Lower lobe of right lung (tissue), 2 donors: ENCODE data around the gene RHBDL3. TPM values are rescaled to one million over a fixed set of nuclear protein-coding genes. Genes with fewer than 3 reads are reported as not detected.

Experiments used
- ATAC-seq, 2 donors: fragments of 200-7000 bp; cut with Tn5 transposase; one replicate each; pipeline ENCODE4 v1.9.1; 2020 to 2022; ENCODE audit warnings: mild to moderate bottlenecking in 2 of 2, moderate library complexity in 2 of 2
- DNase-seq: peaks from one replicate; pipeline ENCODE4 v3.0.0-alpha.2; 2020
- H3K27ac ChIP-seq: fragments of 200-600 bp; one replicate; pipeline ENCODE4 v1.8.0; 2022
- H3K27me3 ChIP-seq: fragments of 200-600 bp; one replicate; pipeline ENCODE4 v1.8.0; 2022; ENCODE audit warnings: low read depth
- H3K36me3 ChIP-seq: fragments of 200-600 bp; one replicate; pipeline ENCODE4 v1.8.0; 2022; ENCODE audit warnings: mild to moderate bottlenecking
- H3K4me1 ChIP-seq: fragments of 200-600 bp; one replicate; pipeline ENCODE4 v1.8.0; 2022
- H3K4me3 ChIP-seq: fragments of 200-600 bp; one replicate; pipeline ENCODE4 v1.8.0; 2022; ENCODE audit warnings: mild to moderate bottlenecking
- H3K9me3 ChIP-seq: fragments of 200-600 bp; one replicate; pipeline ENCODE4 v1.8.0; 2022
- CTCF ChIP-seq: fragments of 200-600 bp; IDR thresholded peaks from one replicate; pipeline ENCODE4 v1.8.0; 2022; ENCODE audit warnings: antibody characterized with exemption, mild to moderate bottlenecking
- intact Hi-C: fragments of 100-400 bp; cut with DNase I; formaldehyde crosslinking; loops from one replicate; pipeline ENCODE4 v1.11.0; 2022
- total RNA-seq: library from RNA; stranded (reverse); fragmentation: NEBNext Ultra II Directional; extraction: Animal tissue kit (Norgen Biotek cat#: 25700); gene quantifications from one replicate; pipeline ENCODE4 v1.2.1, GENCODE V29; 2021
- donor health status: DM: no; HTN: yes; CAD: no; lungs with severe emphysema.

Gene RHBDL3
- total RNA-seq, 1 donor from 2014 or later: 0.18 TPM

- ATAC-seq: peak; percentile 93 to 96
- no peak overlapping the region for H3K4me3 ChIP-seq
- intact Hi-C loops: loop anchor here (10.0 kb wide), 1 partner anchor 62 kb away; no protein-coding TSS in a partner anchor
- no peaks in the 10 kb centered on the region for H3K9me3 ChIP-seq
- H3K27me3 ChIP-seq: no peaks in the 10 kb centered on the region
- peak; percentile 95 for TF ChIP-seq CTCF
- no peaks in the 10 kb centered on the region for H3K36me3 ChIP-seq
- H3K4me1 ChIP-seq: no peaks in the 10 kb centered on the region
- no peak overlapping the region for H3K27ac ChIP-seq
- DNase-seq: peak; percentile 82
Observed at GRCh38 chr17:32253117-32253611, 12.5 kb upstream of the RHBDL3 start.

- ATAC-seq: peak in 1 of 2 donors; percentile 56
- Histone ChIP-seq H3K4me1 (no peaks in the 10 kb centered on the region), H3K27ac (no peak overlapping the region), H3K36me3 (no peaks in the 10 kb centered on the region), H3K4me3 (no peak overlapping the region), H3K27me3 (no peaks in the 10 kb centered on the region), H3K9me3 (no peaks in the 10 kb centered on the region)
- intact Hi-C loops: loop anchor here (10.0 kb wide), 1 partner anchor 59 kb away; no protein-coding TSS in a partner anchor
- no peak for TF ChIP-seq CTCF
- no peak for DNase-seq
Observed at GRCh38 chr17:32256012-32256700, 9.5 kb upstream of the RHBDL3 start.

GRCh38 chr17:32256701-32257019 is 9.0 kb upstream of the RHBDL3 start:
- Histone ChIP-seq H3K36me3 (no peaks in the 10 kb centered on the region), H3K9me3 (no peaks in the 10 kb centered on the region), H3K4me1 (no peaks in the 10 kb centered on the region), H3K27me3 (no peaks in the 10 kb centered on the region), H3K27ac (no peak overlapping the region), H3K4me3 (no peak overlapping the region)
- TF ChIP-seq CTCF: no peak
- no peak for ATAC-seq
- intact Hi-C loops: loop anchor here (10.0 kb wide), 1 partner anchor 58 kb away; no protein-coding TSS in a partner anchor
- no peak for DNase-seq

- H3K27ac ChIP-seq: no peak overlapping the region
- peaks cover 9% of the 10 kb centered on the region for H3K27me3 ChIP-seq
- no peak overlapping the region for H3K4me3 ChIP-seq
- DNase-seq (no peak), ATAC-seq (no peak)
- H3K4me1 ChIP-seq: no peaks in the 10 kb centered on the region
- H3K9me3 ChIP-seq: no peaks in the 10 kb centered on the region
- intact Hi-C loops: loop anchor here (10.0 kb wide), 1 partner anchor 56 kb away; no protein-coding TSS in a partner anchor
- no peak for TF ChIP-seq CTCF
- H3K36me3 ChIP-seq: no peaks in the 10 kb centered on the region
Observed at GRCh38 chr17:32258383-32259140, 7.1 kb upstream of the RHBDL3 start.

GRCh38 chr17:32259586-32259985 is 6.0 kb upstream of the RHBDL3 start:
- H3K27me3 ChIP-seq: peaks cover 17% of the 10 kb centered on the region
- intact Hi-C loops: loop anchor here (10.0 kb wide), 1 partner anchor 55 kb away; no protein-coding TSS in a partner anchor
- ATAC-seq: no peak
- TF ChIP-seq CTCF: no peak
- H3K36me3 ChIP-seq: no peaks in the 10 kb centered on the region
- H3K27ac ChIP-seq: no peak overlapping the region
- no peak for DNase-seq
- H3K9me3 ChIP-seq: no peaks in the 10 kb centered on the region
- no peak overlapping the region for H3K4me3 ChIP-seq
- no peaks in the 10 kb centered on the region for H3K4me1 ChIP-seq
